A172 (cell line): ENCODE measurements around the gene ATG7. TPM values are rescaled to one million over a fixed set of nuclear protein-coding genes. Genes with fewer than 3 reads are reported as not detected.
"Not testable (repeated sequence)": the region's sequence is repeated elsewhere in the genome, so short reads cannot be mapped to it uniquely, and the experiment has no call there.

Experiments used
- DNase-seq: peaks from one replicate; pipeline ENCODE4 v3.0.0-alpha.2; 2015; ENCODE audit warnings: low spot score
- total RNA-seq: library from RNA; depleted of rRNA; stranded (reverse); fragments of >200 nt; shearing (Covaris generic); gene quantifications from 2 replicates; pipeline ENCODE4 v1.2.3, GENCODE V29; 2014

ATG7 gene
- total RNA-seq, 1 experiment from 2014 or later, result 68.2 TPM

DNA sequence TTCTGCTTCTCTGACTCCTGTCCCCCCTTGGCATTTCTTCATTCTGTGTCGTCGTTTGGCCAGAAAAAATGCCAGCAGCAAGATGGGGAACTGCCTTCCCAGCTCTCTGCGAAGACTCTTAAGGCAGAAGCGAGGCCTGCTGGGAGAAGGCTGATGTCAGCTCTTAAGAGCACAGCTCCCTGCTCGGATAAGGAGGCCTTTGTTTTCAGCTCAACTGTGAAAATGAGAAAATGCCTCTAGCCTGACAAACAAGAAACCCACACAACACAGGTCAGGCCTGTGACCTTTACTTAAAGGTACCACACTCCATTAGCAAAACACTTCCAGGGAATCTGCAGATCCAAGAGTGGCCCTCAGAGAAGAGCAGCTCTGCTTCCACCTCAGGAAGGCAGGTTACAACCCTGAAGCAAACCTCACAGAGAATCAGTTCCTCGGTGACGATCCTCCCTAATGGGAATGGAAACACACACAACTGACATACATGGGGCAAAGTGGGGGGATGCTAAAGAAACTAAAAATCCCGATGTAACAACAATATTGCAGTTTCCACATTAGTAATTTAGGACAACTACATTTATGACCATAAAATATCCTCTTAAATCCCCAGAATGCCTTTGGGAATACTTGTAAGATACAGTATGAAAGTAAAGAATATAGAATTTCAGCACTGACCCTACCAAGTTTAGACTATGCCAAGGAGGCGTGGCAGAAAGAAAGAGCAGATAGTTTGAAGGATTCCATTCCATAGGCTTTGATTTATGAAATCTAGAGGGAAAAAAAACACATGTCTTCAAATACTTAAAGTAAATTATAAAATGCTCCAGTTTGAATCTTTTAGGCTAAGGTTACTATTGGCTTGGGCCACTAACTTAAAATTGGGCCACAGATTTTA, 319.4 kb downstream of the ATG7 start:
- peak; percentile 44 for DNase-seq

DNA sequence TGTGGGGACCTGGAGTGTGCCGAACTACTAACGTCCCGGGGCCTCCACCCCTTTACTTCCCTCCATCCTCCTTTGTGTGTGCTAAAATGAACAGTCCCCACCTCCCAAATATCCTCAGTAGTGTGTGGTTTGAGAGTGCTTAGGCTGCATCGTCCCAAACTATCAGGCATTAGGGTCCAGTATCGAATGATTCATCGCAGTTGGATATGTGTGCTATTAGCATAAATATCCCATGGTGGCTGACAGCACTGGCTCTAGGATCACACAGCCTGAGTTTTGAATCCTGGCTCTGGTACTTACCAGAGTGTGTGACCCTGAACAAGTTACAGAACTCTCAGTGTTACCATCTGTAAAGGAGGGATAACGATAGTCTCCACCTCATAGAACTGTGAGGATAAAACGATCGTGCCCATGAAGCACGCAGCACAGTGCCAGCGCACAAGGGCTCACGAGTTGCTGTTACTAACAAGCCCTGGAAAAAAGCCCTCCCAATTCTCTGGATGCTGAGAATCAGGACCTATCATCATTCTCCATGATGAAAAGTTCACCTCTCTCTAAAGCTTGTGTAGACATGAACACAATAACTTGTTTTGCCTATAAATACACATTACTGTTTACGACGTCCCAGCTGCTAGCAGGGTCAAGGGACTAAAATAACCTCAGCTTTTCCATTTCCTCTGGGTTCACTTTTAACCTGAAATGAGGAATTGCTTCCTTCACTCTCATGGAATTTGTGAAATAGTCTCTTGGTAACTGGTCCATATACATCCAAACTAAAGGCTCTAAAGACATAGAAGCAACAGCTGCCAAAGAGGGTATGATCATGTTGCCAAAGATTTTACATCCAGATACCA, 320.5 kb downstream of the ATG7 start:
- DNase-seq, result peak; percentile 28

- no peak for DNase-seq
Measured at GRCh38 chr3:11593318-11594034, 321.3 kb downstream of the ATG7 start.

- DNase-seq, result not testable (repeated sequence)
Measured at GRCh38 chr3:11595024-11595423, 322.8 kb downstream of the ATG7 start.

DNA sequence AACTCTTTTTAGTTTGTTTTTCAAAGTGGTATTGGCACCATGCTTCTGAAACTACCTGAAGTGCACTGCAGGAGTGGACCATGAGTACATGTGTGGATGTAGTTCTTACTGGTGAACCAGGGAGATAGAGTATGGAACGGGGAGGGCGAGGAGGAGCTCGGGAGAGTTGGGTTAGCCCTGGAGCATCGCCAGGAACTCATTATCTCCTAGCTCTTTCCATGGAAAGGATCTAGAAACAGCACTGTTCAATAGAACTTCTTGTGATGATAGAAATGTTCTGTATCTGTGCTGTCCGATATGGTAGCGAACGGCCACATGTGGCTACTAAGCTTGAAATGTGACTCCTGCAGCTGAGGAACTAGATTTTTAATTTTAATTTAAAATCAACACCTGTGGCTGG, 324.2 kb downstream of the ATG7 start:
- DNase-seq, result no peak

DNA sequence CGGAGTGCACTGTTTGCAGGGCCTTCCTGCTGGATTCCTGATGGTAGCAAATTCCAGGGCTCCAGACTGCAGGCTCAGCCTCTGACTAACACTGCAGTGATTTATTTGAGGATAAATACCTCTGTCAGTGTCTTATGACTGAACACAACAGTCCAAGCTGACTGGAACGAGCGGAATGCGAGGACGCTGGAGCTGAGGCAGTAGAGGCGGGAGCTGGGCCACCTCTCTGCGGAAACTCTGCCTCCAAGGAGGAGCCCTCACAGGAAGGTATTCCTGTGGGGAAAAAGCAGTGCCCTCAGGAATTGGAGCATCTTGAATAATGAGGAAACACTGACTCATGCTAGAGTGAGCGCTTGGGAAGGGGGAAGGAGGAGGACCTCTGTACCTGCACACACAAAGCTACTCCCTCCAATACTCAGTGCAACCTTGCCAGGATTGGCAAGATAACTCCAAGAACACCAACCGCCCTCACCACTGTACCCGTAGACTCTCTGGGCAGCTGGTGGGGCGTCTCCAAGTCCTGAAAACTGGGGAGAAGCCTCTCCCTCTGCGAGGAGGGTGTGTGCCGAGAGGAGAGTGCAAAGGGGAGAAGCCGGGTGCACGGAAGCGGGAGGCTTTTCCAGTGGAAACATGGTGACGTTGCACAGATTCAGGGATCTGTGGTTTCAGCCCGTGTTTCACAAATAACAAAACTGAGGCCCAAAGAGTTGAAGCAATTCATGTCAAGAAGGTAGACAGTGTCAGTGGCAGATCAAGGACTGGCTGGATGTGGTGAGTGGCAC, 328.5 kb downstream of the ATG7 start:
- peak; percentile 99 for DNase-seq

GRCh38 chr3:11601446-11602238, 329.4 kb downstream of the ATG7 start:
- DNase-seq, result peak; percentile 29

DNA sequence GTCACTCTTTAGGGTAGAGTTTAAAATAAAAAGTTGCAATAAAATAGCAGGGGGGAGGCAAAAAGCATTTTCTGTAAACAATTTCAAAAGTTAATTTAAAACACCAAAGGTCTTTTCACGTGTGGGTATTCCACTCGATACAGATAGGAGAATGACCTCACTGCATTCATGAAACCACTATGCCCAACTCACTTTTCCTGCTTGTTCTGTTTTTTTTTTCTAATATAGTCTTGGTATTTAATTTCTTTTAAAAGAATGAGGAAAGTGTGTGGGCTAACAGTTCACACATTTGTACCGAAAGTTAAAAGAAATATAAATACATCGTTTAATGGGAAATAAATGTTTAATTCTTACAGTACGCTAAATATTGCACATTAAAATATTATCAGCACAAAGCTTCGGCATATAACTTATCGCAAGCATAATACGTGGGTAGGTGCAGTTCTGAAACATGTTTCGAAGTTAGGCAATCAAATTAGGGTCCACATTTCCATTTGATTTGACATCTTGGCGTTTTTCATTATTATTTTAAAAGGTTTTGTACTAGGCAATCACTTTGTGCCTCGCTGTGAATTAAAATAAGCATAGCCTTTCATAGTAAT, 330.1 kb downstream of the ATG7 start:
- DNase-seq, result no peak

DNA sequence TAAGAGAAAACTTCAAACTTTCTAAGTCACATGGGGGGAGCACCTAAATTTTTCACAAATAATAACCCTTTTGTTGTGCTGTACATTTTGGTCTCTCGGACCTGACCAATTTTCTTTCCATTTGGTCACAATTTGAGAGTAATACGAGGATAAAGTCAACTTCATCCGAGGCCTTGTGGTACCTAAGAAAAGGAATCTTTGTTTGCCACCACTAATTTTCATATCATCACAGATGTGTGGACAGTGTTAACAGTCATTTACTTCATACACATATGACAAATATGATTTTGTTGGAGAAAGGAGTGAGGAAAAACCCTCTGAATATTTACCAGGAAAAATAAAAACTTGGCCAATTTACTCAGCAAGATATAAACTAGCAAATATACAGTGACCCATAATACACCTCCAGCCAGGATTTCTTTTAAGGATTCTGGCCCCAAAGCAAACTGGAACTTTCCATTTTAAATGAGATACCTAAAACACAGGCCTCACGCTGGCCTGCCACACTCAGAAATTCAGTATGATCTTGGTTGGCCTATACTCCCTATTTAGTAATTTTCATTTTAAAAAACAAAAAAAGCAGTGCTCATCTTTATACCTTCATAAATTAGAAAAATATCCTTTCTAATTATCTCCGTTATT, 330.8 kb downstream of the ATG7 start:
- DNase-seq, result no peak

DNA sequence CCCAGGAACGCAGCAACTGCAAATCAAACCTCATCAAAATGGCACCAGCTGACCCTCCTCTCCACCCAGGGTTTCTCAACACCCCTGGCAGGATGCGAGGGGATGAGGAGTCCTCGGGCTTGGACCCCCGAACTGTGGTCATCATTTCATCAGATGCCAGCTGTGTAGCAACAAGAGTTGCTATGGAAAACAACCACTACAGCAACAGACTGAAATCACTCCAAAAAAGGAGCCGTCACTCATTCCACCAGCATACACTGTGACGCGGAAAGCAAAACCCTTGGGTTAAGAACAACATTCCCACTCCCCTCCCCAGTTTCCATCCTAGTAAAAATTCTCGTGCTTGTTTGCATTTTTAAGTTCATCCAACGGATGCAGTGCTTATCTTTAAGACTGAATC, 331.4 kb downstream of the ATG7 start:
- DNase-seq, result no peak

GRCh38 chr3:11604139-11604892, 332.1 kb downstream of the ATG7 start:
- DNase-seq, result peak; percentile 51

DNA sequence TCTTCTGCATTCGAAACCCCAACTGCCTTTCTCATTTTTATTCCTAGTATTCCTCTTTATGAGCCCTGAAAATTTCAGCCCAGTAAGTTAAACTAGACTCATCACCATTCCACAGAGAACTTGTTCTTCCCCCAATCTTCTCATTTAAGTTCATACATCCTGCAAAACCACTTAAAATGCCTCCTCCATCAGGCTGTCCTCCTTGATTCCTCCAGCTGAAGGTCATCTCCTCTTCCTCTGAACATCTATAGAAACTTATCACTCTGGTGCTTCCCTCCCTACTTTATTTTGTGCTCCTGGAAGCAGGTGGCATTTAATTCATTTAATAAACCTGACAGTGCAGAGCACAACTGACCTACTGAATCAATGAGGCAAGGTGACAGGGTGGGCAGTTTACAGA, 333.2 kb downstream of the ATG7 start:
- DNase-seq, result no peak

DNA sequence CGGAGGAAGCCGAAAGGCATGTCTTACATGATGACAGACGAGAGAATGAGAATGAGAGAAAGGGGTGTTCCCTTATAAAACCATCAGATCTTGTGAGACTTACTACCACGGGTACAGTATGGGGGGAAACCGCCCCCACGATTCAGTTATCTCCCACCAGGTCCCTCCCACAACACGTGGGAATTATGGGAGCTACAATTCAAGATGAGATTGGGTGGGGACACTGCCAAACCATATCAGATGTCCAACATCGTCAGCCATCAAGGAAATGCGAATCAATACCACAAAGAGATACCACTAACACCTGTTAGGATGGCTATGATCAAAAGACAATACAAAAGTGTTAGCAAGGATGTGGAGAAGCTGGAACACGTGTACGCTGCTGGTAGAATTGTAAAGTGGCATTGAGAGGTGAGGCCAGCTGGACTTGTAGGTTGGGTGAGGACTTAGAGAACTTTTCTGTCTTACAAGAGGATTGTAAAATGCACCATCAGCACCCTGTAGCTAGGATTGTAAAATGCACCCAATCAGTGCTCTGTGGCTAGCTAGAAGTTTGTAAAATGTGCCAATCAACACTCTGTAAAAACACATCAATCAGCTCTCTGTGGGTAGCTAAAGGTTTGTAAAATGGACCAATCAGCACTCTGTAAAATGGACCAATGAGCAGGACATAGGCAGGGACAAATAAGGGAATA, 334.0 kb downstream of the ATG7 start:
- no peak for DNase-seq

DNA sequence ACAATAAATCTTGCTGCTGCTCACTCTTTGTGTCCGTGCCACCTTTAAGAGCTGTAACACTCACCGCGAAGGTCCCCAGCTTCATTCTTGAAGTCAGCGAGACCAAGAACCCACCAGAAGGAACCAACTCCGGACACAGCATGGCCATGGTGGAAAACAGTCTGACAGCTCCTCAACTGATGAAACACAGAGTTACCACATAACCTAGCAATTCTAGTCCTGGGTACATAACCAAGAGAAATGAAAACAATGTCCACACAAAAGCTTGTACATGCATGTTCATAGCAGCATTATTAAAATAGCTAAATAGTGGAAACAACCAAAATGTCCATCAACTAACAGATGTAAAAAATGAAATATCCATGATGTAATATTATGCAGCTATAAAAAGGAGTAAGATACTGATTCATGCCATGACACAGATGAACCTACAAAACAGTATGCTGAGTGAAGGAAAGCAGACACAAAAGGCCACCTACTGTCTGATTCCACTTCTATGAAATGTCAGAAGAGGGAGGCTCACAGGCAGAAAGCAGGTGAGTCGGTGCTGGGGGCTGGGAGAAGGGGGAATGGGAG, 334.8 kb downstream of the ATG7 start:
- DNase-seq, result no peak
